OCI-LY7 (cell line): ENCODE data around the gene EMSY.

ENCODE experiments used
- EZH2phosphoT487 ChIP-seq: fragments of 200-600 bp; sonication (generic); IDR thresholded peaks from 2 replicates; pipeline ENCODE4 v1.6.1; 2018; ENCODE audit warnings: low read depth, borderline replicate concordance, mild to moderate bottlenecking, mixed run types, antibody characterized with exemption, low read length, moderate library complexity, mixed read lengths
- TF ChIP-seq, protein P1 (sequence below): fragments of 200-600 bp; sonication (generic); conservative IDR thresholded peaks from 2 replicates; pipeline ENCODE4 v1.5.1; 2014; ENCODE audit warnings: mild to moderate bottlenecking, antibody characterized with exemption, low read length, moderate library complexity, mixed read lengths

GRCh38 chr11:76515494-76515893, 70.7 kb downstream of the EMSY start:
- TF ChIP-seq EZH2phosphoT487 = no peak
- TF ChIP-seq, protein P1, sequence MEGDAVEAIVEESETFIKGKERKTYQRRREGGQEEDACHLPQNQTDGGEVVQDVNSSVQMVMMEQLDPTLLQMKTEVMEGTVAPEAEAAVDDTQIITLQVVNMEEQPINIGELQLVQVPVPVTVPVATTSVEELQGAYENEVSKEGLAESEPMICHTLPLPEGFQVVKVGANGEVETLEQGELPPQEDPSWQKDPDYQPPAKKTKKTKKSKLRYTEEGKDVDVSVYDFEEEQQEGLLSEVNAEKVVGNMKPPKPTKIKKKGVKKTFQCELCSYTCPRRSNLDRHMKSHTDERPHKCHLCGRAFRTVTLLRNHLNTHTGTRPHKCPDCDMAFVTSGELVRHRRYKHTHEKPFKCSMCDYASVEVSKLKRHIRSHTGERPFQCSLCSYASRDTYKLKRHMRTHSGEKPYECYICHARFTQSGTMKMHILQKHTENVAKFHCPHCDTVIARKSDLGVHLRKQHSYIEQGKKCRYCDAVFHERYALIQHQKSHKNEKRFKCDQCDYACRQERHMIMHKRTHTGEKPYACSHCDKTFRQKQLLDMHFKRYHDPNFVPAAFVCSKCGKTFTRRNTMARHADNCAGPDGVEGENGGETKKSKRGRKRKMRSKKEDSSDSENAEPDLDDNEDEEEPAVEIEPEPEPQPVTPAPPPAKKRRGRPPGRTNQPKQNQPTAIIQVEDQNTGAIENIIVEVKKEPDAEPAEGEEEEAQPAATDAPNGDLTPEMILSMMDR = no peak
